ENCODE results near the gene GUCY1A1. TPM values are rescaled to one million over a fixed set of nuclear protein-coding genes. Genes with fewer than 3 reads are reported as not detected.

GUCY1A1 gene
- total RNA-seq, 1 experiment from 2014 or later, result not detected

DNA sequence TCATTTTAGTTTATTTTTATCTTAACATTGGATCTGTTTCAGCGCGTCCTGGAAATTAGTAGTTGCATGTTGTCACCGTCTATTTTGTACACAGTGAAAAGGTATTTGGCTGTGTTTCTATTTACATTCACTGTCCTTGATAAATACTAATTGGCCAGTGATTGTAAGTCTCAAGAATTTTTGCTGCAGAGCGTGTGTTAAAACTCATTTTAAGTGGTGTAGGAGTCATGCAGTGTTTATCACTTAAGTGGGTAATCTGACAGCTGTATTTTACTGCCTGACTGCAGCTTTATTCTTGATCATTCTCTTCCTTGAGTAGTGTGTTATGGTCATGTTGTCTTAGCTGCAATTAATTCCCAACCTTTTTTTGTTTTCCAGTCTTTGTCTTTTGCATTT is 9.8 kb downstream of the GUCY1A1 start:
- Histone ChIP-seq H3K79me2 (ENCODE audit: insufficient read depth, low read length) (no peaks in the 10 kb centered on the region), H2AFZ (ENCODE audit: low read depth, low read length, poor library complexity, severe bottlenecking) (no peak overlapping the region), H3K9me3 (ENCODE audit: control insufficient read depth in 1 of 2, insufficient read depth in 1 of 2, low read depth in 1 of 2, low read length in 2 of 2) (no peaks in the 10 kb centered on the region), H3K9me2 (ENCODE audit: insufficient read depth) (no peaks in the 10 kb centered on the region), H3K9ac (ENCODE audit: low read length) (no peak overlapping the region), H3K36me3 (ENCODE audit: control insufficient read depth in 1 of 2, insufficient read depth in 2 of 2, low read length in 2 of 2) (no peaks in the 10 kb centered on the region), H3K27me3 (ENCODE audit: insufficient read depth, low read length) (no peaks in the 10 kb centered on the region), H3K4me3 (replicated peaks in 1 of 2; ENCODE audit: low read depth in 1 of 2, low read length in 2 of 2) (no peak overlapping the region), H3K27ac (ENCODE audit: low read depth, low read length) (no peak overlapping the region), H3K4me1 (ENCODE audit: control insufficient read depth in 1 of 2, insufficient read depth in 2 of 2, low read length in 2 of 2) (no peaks in the 10 kb centered on the region), H3K4me2 (ENCODE audit: low read length) (no peak overlapping the region), H4K20me1 (ENCODE audit: insufficient read depth) (no peaks in the 10 kb centered on the region)
- no peak for TF ChIP-seq SP1 (IDR thresholded peaks at IDR 0.05; ENCODE audit: low read depth)
- TF ChIP-seq, protein P1, sequence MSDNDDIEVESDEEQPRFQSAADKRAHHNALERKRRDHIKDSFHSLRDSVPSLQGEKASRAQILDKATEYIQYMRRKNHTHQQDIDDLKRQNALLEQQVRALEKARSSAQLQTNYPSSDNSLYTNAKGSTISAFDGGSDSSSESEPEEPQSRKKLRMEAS (IDR thresholded peaks at IDR 0.05), result no peak
- TF ChIP-seq YY1 (IDR thresholded peaks at IDR 0.05; ENCODE audit: extremely low read depth, insufficient replicate concordance, low read depth, low read length), result no peak
- no peak for TF ChIP-seq CBX3 (IDR thresholded peaks at IDR 0.05; ENCODE audit: low read depth)
- no peak for ATAC-seq
- ChIA-PET POLR2A (no interaction called here), RAD21 (ENCODE audit: low non-redundant PET in 1 of 2, low total read pairs in 2 of 2, uncharacterized antibody in 2 of 2, unreplicated experiment in 2 of 2) (no interaction called here), CTCF (no interaction called here)
- DNase-seq (ENCODE audit: low read depth, low spot score), result no peak
- no TSS peak for BruUV-seq (replicated peaks)
- intact Hi-C loops (cut with micrococcal nuclease), result no loop called here

DNA sequence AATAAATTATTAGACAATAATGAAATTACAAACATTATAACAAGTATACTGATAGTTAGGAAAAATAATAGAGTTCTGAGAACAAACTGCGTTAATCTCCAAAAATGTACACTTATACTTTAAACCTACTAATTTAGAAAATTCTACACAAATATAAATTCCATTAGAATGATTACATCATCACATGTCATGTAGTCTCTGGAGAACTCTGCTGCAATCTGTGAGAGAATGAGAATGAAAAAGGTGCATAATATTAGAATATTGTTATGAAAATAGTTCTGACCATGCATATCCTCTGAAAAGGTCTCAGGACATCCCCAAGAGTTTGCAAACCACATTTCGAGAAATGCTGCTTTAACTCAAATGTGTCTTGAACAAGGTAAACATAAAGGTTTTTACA is 11.4 kb downstream of the GUCY1A1 start:
- CTCF ChIA-PET, result no interaction called here
- intact Hi-C loops (cut with micrococcal nuclease), result no loop called here
- POLR2A ChIA-PET, result no interaction called here
- no peaks in the 10 kb centered on the region for H3K9me2 ChIP-seq (ENCODE audit: insufficient read depth)
- H3K79me2 ChIP-seq (ENCODE audit: insufficient read depth, low read length), result no peaks in the 10 kb centered on the region
- no peak overlapping the region for H3K27ac ChIP-seq (ENCODE audit: low read depth, low read length)
- no peak overlapping the region for H3K4me3 ChIP-seq (replicated peaks in 1 of 2; ENCODE audit: low read depth in 1 of 2, low read length in 2 of 2)
- H3K4me1 ChIP-seq (ENCODE audit: control insufficient read depth in 1 of 2, insufficient read depth in 2 of 2, low read length in 2 of 2), result no peaks in the 10 kb centered on the region
- DNase-seq (ENCODE audit: low read depth, low spot score) (no peak), ATAC-seq (no peak)
- no peaks in the 10 kb centered on the region for H3K9me3 ChIP-seq (ENCODE audit: control insufficient read depth in 1 of 2, insufficient read depth in 1 of 2, low read depth in 1 of 2, low read length in 2 of 2)
- no peaks in the 10 kb centered on the region for H3K36me3 ChIP-seq (ENCODE audit: control insufficient read depth in 1 of 2, insufficient read depth in 2 of 2, low read length in 2 of 2)
- BruUV-seq (replicated peaks), result no TSS peak
- H2AFZ ChIP-seq (ENCODE audit: low read depth, low read length, poor library complexity, severe bottlenecking), result no peak overlapping the region
- H3K9ac ChIP-seq (ENCODE audit: low read length), result no peak overlapping the region
- TF ChIP-seq EZH2 (IDR thresholded peaks at IDR 0.05), result no peak
- no peak for TF ChIP-seq YY1 (IDR thresholded peaks at IDR 0.05; ENCODE audit: extremely low read depth, insufficient replicate concordance, low read depth, low read length)
- TF ChIP-seq, protein P2, sequence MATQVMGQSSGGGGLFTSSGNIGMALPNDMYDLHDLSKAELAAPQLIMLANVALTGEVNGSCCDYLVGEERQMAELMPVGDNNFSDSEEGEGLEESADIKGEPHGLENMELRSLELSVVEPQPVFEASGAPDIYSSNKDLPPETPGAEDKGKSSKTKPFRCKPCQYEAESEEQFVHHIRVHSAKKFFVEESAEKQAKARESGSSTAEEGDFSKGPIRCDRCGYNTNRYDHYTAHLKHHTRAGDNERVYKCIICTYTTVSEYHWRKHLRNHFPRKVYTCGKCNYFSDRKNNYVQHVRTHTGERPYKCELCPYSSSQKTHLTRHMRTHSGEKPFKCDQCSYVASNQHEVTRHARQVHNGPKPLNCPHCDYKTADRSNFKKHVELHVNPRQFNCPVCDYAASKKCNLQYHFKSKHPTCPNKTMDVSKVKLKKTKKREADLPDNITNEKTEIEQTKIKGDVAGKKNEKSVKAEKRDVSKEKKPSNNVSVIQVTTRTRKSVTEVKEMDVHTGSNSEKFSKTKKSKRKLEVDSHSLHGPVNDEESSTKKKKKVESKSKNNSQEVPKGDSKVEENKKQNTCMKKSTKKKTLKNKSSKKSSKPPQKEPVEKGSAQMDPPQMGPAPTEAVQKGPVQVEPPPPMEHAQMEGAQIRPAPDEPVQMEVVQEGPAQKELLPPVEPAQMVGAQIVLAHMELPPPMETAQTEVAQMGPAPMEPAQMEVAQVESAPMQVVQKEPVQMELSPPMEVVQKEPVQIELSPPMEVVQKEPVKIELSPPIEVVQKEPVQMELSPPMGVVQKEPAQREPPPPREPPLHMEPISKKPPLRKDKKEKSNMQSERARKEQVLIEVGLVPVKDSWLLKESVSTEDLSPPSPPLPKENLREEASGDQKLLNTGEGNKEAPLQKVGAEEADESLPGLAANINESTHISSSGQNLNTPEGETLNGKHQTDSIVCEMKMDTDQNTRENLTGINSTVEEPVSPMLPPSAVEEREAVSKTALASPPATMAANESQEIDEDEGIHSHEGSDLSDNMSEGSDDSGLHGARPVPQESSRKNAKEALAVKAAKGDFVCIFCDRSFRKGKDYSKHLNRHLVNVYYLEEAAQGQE (IDR thresholded peaks at IDR 0.05; ENCODE audit: low read depth), result no peak
- TF ChIP-seq ELF1 (IDR thresholded peaks at IDR 0.05; ENCODE audit: borderline replicate concordance, low read depth), result no peak
- TF ChIP-seq, protein P3, sequence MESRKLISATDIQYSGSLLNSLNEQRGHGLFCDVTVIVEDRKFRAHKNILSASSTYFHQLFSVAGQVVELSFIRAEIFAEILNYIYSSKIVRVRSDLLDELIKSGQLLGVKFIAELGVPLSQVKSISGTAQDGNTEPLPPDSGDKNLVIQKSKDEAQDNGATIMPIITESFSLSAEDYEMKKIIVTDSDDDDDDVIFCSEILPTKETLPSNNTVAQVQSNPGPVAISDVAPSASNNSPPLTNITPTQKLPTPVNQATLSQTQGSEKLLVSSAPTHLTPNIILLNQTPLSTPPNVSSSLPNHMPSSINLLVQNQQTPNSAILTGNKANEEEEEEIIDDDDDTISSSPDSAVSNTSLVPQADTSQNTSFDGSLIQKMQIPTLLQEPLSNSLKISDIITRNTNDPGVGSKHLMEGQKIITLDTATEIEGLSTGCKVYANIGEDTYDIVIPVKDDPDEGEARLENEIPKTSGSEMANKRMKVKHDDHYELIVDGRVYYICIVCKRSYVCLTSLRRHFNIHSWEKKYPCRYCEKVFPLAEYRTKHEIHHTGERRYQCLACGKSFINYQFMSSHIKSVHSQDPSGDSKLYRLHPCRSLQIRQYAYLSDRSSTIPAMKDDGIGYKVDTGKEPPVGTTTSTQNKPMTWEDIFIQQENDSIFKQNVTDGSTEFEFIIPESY (IDR thresholded peaks at IDR 0.05; ENCODE audit: extremely low read depth, insufficient replicate concordance, low read length), result no peak
- TF ChIP-seq RAD21 (IDR thresholded peaks at IDR 0.05; ENCODE audit: low read depth), result no peak
- TF ChIP-seq SIN3A (IDR thresholded peaks at IDR 0.05; ENCODE audit: low read depth), result no peak
- no peak for TF ChIP-seq EGR1 (IDR thresholded peaks at IDR 0.05; ENCODE audit: low read depth)
- no peak for TF ChIP-seq ZFX (IDR thresholded peaks at IDR 0.05)
- TF ChIP-seq EZH2phosphoT487 (IDR thresholded peaks at IDR 0.05; ENCODE audit: borderline replicate concordance), result no peak
- TF ChIP-seq SP1 (IDR thresholded peaks at IDR 0.05; ENCODE audit: low read depth), result no peak
- TF ChIP-seq, protein P1 (IDR thresholded peaks at IDR 0.05), result no peak
- no peak for TF ChIP-seq CEBPB (IDR thresholded peaks at IDR 0.05; ENCODE audit: low read depth)
- no peak for TF ChIP-seq TCF7L2 (IDR thresholded peaks at IDR 0.05; ENCODE audit: borderline replicate concordance, extremely low read depth, insufficient read depth, insufficient read length)
- H3K27me3 ChIP-seq (ENCODE audit: insufficient read depth, low read length), result no peaks in the 10 kb centered on the region
- no peaks in the 10 kb centered on the region for H4K20me1 ChIP-seq (ENCODE audit: insufficient read depth)
- RAD21 ChIA-PET (ENCODE audit: low non-redundant PET in 1 of 2, low total read pairs in 2 of 2, uncharacterized antibody in 2 of 2, unreplicated experiment in 2 of 2), result no interaction called here
- no peak overlapping the region for H3K4me2 ChIP-seq (ENCODE audit: low read length)

Data from HCT116 (cell line).